Mesendoderm (in vitro differentiated cells): Measurements from ENCODE around the gene TAF10.

Experiments
- DNase-seq: peaks from one replicate; pipeline ENCODE4 v3.0.0; 2013
- H2AK5ac ChIP-seq: 2 replicates; pipeline ENCODE4 v1.6.1; 2013; ENCODE audit warnings: low read length, inconsistent platforms
- H2BK120ac ChIP-seq: 2 replicates; pipeline ENCODE4 v1.6.1; 2013; ENCODE audit warnings: low read depth, mild to moderate bottlenecking, low read length, moderate library complexity, mixed read lengths
- H2BK15ac ChIP-seq: replicated peaks from 2 replicates; pipeline ENCODE4 v1.6.1; 2013; ENCODE audit warnings: low read depth, mild to moderate bottlenecking, moderate library complexity
- H2BK5ac ChIP-seq: 2 replicates; pipeline ENCODE4 v1.6.1; 2013; ENCODE audit warnings: low read length, inconsistent platforms
- H3K18ac ChIP-seq: 2 replicates; pipeline ENCODE4 v1.6.1; 2013; ENCODE audit warnings: mild to moderate bottlenecking, low read length, mixed read lengths
- H3K23ac ChIP-seq: one replicate; pipeline ENCODE4 v1.6.1; 2013; ENCODE audit warnings: low read length
- H3K27ac ChIP-seq: 2 replicates; pipeline ENCODE4 v1.5.1; 2013; ENCODE audit warnings: low read depth, mild to moderate bottlenecking, inconsistent platforms, low read length, moderate library complexity
- H3K27me3 ChIP-seq: 2 replicates; pipeline ENCODE4 v1.6.1; 2013; ENCODE audit warnings: low read length, control low read depth, mild to moderate bottlenecking, inconsistent platforms; ENCODE audit not compliant: insufficient read depth, poor library complexity
- H3K36me3 ChIP-seq: 2 replicates; pipeline ENCODE4 v1.6.1; 2013; ENCODE audit warnings: low read length, inconsistent platforms; ENCODE audit not compliant: control insufficient read depth, insufficient read depth
- H3K4ac ChIP-seq: one replicate; pipeline ENCODE4 v1.6.1; 2013; ENCODE audit warnings: low read depth, mild to moderate bottlenecking, low read length, moderate library complexity
- H3K4me1 ChIP-seq: 2 replicates; pipeline ENCODE4 v1.6.1; 2013; ENCODE audit warnings: low read depth, low read length, inconsistent platforms; ENCODE audit not compliant: control insufficient read depth
- H3K4me2 ChIP-seq: 2 replicates; pipeline ENCODE4 v1.6.1; 2013; ENCODE audit warnings: low read length
- H3K4me3 ChIP-seq: 2 replicates; pipeline ENCODE4 v1.5.1; 2013; ENCODE audit warnings: mild to moderate bottlenecking, low read length
- H3K56ac ChIP-seq: one replicate; pipeline ENCODE4 v1.6.1; 2013; ENCODE audit warnings: low read length
- H3K79me1 ChIP-seq: 2 replicates; pipeline ENCODE4 v1.6.1; 2013; ENCODE audit warnings: low read length, inconsistent platforms
- H3K79me2 ChIP-seq: 2 replicates; pipeline ENCODE4 v1.6.1; 2013; ENCODE audit warnings: mild to moderate bottlenecking, low read length; ENCODE audit not compliant: control insufficient read depth, insufficient read depth
- H3K9ac ChIP-seq: 2 replicates; pipeline ENCODE4 v1.6.1; 2013; ENCODE audit warnings: low read length, inconsistent platforms
- H4K5ac ChIP-seq: one replicate; pipeline ENCODE4 v1.6.1; 2013; ENCODE audit warnings: low read length
- H4K8ac ChIP-seq: one replicate; pipeline ENCODE4 v1.6.1; 2013; ENCODE audit warnings: low read depth, mild to moderate bottlenecking, control low read depth, low read length, moderate library complexity
- WGBS: extraction: QIAGEN DNeasy Blood & Tissue Kit; methylation state at CpG from one replicate; pipeline ENCODE4 v1.1.7; 2013; ENCODE audit warnings: low lambda C conversion rate, missing lambda C conversion rate; ENCODE audit not compliant: insufficient coverage; ENCODE audit errors: extremely low coverage; 5-methylcytosine and 5-hydroxymethylcytosine counted together

Gene TAF10

GRCh38 chr11:6638429-6638828, 26.4 kb upstream of the TAF10 start:
- H3K4ac ChIP-seq = no peak overlapping the region
- H2AK5ac ChIP-seq = no peak overlapping the region
- no peak for DNase-seq
- no peak overlapping the region for H3K56ac ChIP-seq
- H2BK5ac ChIP-seq = no peak overlapping the region
- no peak overlapping the region for H4K5ac ChIP-seq
- no peak overlapping the region for H2BK120ac ChIP-seq
- H3K27ac ChIP-seq = no peak overlapping the region
- no peak overlapping the region for H4K8ac ChIP-seq
- no peaks in the 10 kb centered on the region for H3K36me3 ChIP-seq
- H3K4me3 ChIP-seq = no peak overlapping the region
- WGBS = no CpG with 5 or more reads among the region's 4 CpGs
- no peak overlapping the region for H3K23ac ChIP-seq
- no peaks in the 10 kb centered on the region for H3K79me2 ChIP-seq
- no peak overlapping the region for H2BK15ac ChIP-seq
- no peaks in the 10 kb centered on the region for H3K27me3 ChIP-seq
- H3K4me1 ChIP-seq = no peaks in the 10 kb centered on the region
- H3K79me1 ChIP-seq = no peaks in the 10 kb centered on the region
- H3K4me2 ChIP-seq = no peak overlapping the region
- H3K18ac ChIP-seq = no peak overlapping the region
- no peak overlapping the region for H3K9ac ChIP-seq

GRCh38 chr11:6637871-6638270, 25.9 kb upstream of the TAF10 start:
- Histone ChIP-seq H4K5ac (no peak overlapping the region), H3K27ac (no peak overlapping the region), H3K56ac (no peak overlapping the region), H3K9ac (no peak overlapping the region), H3K4me1 (no peaks in the 10 kb centered on the region), H2BK5ac (no peak overlapping the region), H2AK5ac (no peak overlapping the region), H2BK15ac (no peak overlapping the region), H3K23ac (no peak overlapping the region), H3K27me3 (no peaks in the 10 kb centered on the region), H4K8ac (no peak overlapping the region), H3K4ac (no peak overlapping the region), H3K79me1 (no peaks in the 10 kb centered on the region), H2BK120ac (no peak overlapping the region), H3K4me2 (no peak overlapping the region), H3K79me2 (no peaks in the 10 kb centered on the region), H3K18ac (no peak overlapping the region), H3K36me3 (no peaks in the 10 kb centered on the region), H3K4me3 (no peak overlapping the region)
- no CpG with 5 or more reads among the region's 3 CpGs for WGBS
- no peak for DNase-seq

GRCh38 chr11:6636480-6636879, 24.5 kb upstream of the TAF10 start:
- Histone ChIP-seq H3K79me1 (no peaks in the 10 kb centered on the region), H3K18ac (no peak overlapping the region), H4K5ac (no peak overlapping the region), H3K4me1 (no peaks in the 10 kb centered on the region), H2BK5ac (no peak overlapping the region), H4K8ac (no peak overlapping the region), H3K27me3 (no peaks in the 10 kb centered on the region), H3K36me3 (no peaks in the 10 kb centered on the region), H3K79me2 (no peaks in the 10 kb centered on the region), H2BK15ac (no peak overlapping the region), H3K56ac (no peak overlapping the region), H3K27ac (no peak overlapping the region), H2BK120ac (no peak overlapping the region), H2AK5ac (no peak overlapping the region), H3K4me2 (no peak overlapping the region), H3K23ac (no peak overlapping the region), H3K9ac (no peak overlapping the region), H3K4ac (no peak overlapping the region), H3K4me3 (no peak overlapping the region)
- WGBS = no CpG with 5 or more reads among the region's 3 CpGs
- no peak for DNase-seq

- H2BK5ac ChIP-seq = no peak overlapping the region
- no peak overlapping the region for H3K4me3 ChIP-seq
- H4K5ac ChIP-seq = no peak overlapping the region
- peaks cover 5% of the 10 kb centered on the region for H3K27me3 ChIP-seq
- H2BK120ac ChIP-seq = no peak overlapping the region
- H3K4me2 ChIP-seq = no peak overlapping the region
- H3K4me1 ChIP-seq = no peaks in the 10 kb centered on the region
- H2AK5ac ChIP-seq = no peak overlapping the region
- no peak overlapping the region for H3K9ac ChIP-seq
- H3K23ac ChIP-seq = no peak overlapping the region
- no peak for DNase-seq
- no peak overlapping the region for H3K56ac ChIP-seq
- no peak overlapping the region for H3K27ac ChIP-seq
- no peak overlapping the region for H3K18ac ChIP-seq
- H3K36me3 ChIP-seq = no peaks in the 10 kb centered on the region
- no peak overlapping the region for H4K8ac ChIP-seq
- no CpG with 5 or more reads among the region's 10 CpGs for WGBS
- no peaks in the 10 kb centered on the region for H3K79me1 ChIP-seq
- H3K4ac ChIP-seq = no peak overlapping the region
- no peaks in the 10 kb centered on the region for H3K79me2 ChIP-seq
- no peak overlapping the region for H2BK15ac ChIP-seq
Measured at GRCh38 chr11:6635082-6635932, 23.3 kb upstream of the TAF10 start.

- H3K4me2 ChIP-seq = no peak overlapping the region
- no peak overlapping the region for H3K4ac ChIP-seq
- no peak overlapping the region for H3K9ac ChIP-seq
- no peak overlapping the region for H2AK5ac ChIP-seq
- peaks cover 5% of the 10 kb centered on the region for H3K27me3 ChIP-seq
- no peak overlapping the region for H3K18ac ChIP-seq
- no peak overlapping the region for H2BK5ac ChIP-seq
- H4K5ac ChIP-seq = no peak overlapping the region
- no peaks in the 10 kb centered on the region for H3K79me2 ChIP-seq
- no peak overlapping the region for H2BK15ac ChIP-seq
- no peaks in the 10 kb centered on the region for H3K79me1 ChIP-seq
- H3K56ac ChIP-seq = no peak overlapping the region
- H3K4me1 ChIP-seq = no peaks in the 10 kb centered on the region
- H3K27ac ChIP-seq = no peak overlapping the region
- no peak overlapping the region for H2BK120ac ChIP-seq
- no peaks in the 10 kb centered on the region for H3K36me3 ChIP-seq
- DNase-seq = no peak
- H3K4me3 ChIP-seq = no peak overlapping the region
- H3K23ac ChIP-seq = no peak overlapping the region
- WGBS = no CpG with 5 or more reads among the region's 1 CpG
- H4K8ac ChIP-seq = no peak overlapping the region
Measured at GRCh38 chr11:6634534-6634933, 22.5 kb upstream of the TAF10 start.
